Non-pigmented ciliary epithelial cell (primary cell): Measurements from ENCODE around the gene DYNC1LI1.
"Not testable (repeated sequence)": the region's sequence is repeated elsewhere in the genome, so short reads cannot be mapped to it uniquely, and the experiment has no call there.

Experiments
- DNase-seq: peaks from one replicate; pipeline ENCODE4 v3.0.0-alpha.2; 2010; ENCODE audit warnings: low read depth

Gene DYNC1LI1

GRCh38 chr3:32531010-32531647 lies 39.5 kb downstream of the DYNC1LI1 start:
- DNase-seq, result no peak

GRCh38 chr3:32525720-32526119 lies 44.9 kb downstream of the DYNC1LI1 start:
- no peak for DNase-seq

GRCh38 chr3:32522682-32523081 lies 48.0 kb downstream of the DYNC1LI1 start:
- DNase-seq, result peak; percentile 40

- not testable (repeated sequence) for DNase-seq
Measured at GRCh38 chr3:32518921-32519320, 51.7 kb downstream of the DYNC1LI1 start.

- DNase-seq, result not testable (repeated sequence)
Measured at GRCh38 chr3:32516751-32517150, 53.9 kb downstream of the DYNC1LI1 start.

- no peak for DNase-seq
Measured at GRCh38 chr3:32511005-32511404, 59.7 kb downstream of the DYNC1LI1 start.

GRCh38 chr3:32510075-32510724 lies 60.5 kb downstream of the DYNC1LI1 start:
- no peak for DNase-seq

- DNase-seq, result no peak
Measured at GRCh38 chr3:32508711-32509110, 61.9 kb downstream of the DYNC1LI1 start.

- no peak for DNase-seq
Measured at GRCh38 chr3:32506466-32506865, 64.2 kb downstream of the DYNC1LI1 start.

- DNase-seq, result no peak
Measured at GRCh38 chr3:32502946-32503286, 67.7 kb downstream of the DYNC1LI1 start.

GRCh38 chr3:32502118-32502945 lies 68.3 kb downstream of the DYNC1LI1 start, which contains the start of gene CMTM6:
CMTM6 (minus strand) TSS chr3:32502852; CDS start chr3:32502745, 107 bp downstream.
- DNase-seq, result peak; percentile 55

- no peak for DNase-seq
Measured at GRCh38 chr3:32501783-32502117, 68.9 kb downstream of the DYNC1LI1 start.

GRCh38 chr3:32500880-32501782 lies 69.5 kb downstream of the DYNC1LI1 start:
- DNase-seq, result no peak

GRCh38 chr3:32500231-32500630 lies 70.4 kb downstream of the DYNC1LI1 start:
- no peak for DNase-seq

- DNase-seq, result no peak
Measured at GRCh38 chr3:32499585-32499984, 71.1 kb downstream of the DYNC1LI1 start.

- DNase-seq, result no peak
Measured at GRCh38 chr3:32498992-32499391, 71.7 kb downstream of the DYNC1LI1 start.

GRCh38 chr3:32498252-32498651 lies 72.4 kb downstream of the DYNC1LI1 start:
- no peak for DNase-seq

GRCh38 chr3:32495609-32496008 lies 75.0 kb downstream of the DYNC1LI1 start:
- no peak for DNase-seq

- DNase-seq, result no peak
Measured at GRCh38 chr3:32495085-32495484, 75.6 kb downstream of the DYNC1LI1 start.

- DNase-seq, result no peak
Measured at GRCh38 chr3:32493437-32494414, 76.9 kb downstream of the DYNC1LI1 start.
